ENCODE measurements around the gene DLGAP3.

DNA sequence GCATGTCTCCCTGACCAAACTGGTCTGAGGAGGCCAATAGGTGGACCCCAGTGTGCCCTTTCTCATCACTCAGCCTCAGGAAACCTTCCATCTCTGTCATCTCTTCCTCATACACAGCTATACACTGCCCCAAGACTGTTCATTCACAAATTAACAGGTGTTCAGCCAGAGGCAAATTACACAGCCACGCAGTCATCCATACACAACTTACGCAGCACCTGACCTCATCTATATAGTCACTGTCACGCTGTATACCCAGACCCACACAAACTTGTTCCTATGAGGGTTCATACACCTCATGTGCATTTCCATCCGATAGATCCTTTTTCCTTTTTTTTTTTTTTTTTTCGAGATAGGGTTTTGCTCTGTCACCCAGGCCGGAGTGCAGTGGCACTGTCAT is 12.4 kb downstream of the DLGAP3 start:
- TF ChIP-seq POLR2AphosphoS5 (IDR thresholded peaks at IDR 0.05; ENCODE audit: low read depth, low read length): no peak
- no peak for TF ChIP-seq POLR2A (IDR thresholded peaks at IDR 0.05; ENCODE audit: low read depth, low read length)
